NCI-H345 (cell line): ENCODE measurements around the gene KCTD2.
"Not testable (repeated sequence)": the region's sequence is repeated elsewhere in the genome, so short reads cannot be mapped to it uniquely, and the experiment has no call there.

ENCODE experiments used
- DNase-seq: peaks from one replicate; lab custom pipeline; 2025; lab: John Stamatoyannopoulos, UW

Gene KCTD2, protein sequence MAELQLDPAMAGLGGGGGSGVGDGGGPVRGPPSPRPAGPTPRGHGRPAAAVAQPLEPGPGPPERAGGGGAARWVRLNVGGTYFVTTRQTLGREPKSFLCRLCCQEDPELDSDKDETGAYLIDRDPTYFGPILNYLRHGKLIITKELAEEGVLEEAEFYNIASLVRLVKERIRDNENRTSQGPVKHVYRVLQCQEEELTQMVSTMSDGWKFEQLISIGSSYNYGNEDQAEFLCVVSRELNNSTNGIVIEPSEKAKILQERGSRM

GRCh38 chr17:75046407-75047289 is at the start of gene KCTD2, which contains the start of gene ATP5PD:
TSS of gene KCTD2 (plus strand) at chr17:75047225. CDS start at chr17:75047251, 26 bp downstream.
TSS of gene ATP5PD (minus strand) at chr17:75046969. CDS start at chr17:75042650, 4,319 bp downstream.
- peak; percentile 99 for DNase-seq

- no peak for DNase-seq
Observed at GRCh38 chr17:74998783-74999182, 48.2 kb upstream of the KCTD2 start.

- no peak for DNase-seq
Observed at GRCh38 chr17:74999523-74999922, 47.5 kb upstream of the KCTD2 start.

DNA sequence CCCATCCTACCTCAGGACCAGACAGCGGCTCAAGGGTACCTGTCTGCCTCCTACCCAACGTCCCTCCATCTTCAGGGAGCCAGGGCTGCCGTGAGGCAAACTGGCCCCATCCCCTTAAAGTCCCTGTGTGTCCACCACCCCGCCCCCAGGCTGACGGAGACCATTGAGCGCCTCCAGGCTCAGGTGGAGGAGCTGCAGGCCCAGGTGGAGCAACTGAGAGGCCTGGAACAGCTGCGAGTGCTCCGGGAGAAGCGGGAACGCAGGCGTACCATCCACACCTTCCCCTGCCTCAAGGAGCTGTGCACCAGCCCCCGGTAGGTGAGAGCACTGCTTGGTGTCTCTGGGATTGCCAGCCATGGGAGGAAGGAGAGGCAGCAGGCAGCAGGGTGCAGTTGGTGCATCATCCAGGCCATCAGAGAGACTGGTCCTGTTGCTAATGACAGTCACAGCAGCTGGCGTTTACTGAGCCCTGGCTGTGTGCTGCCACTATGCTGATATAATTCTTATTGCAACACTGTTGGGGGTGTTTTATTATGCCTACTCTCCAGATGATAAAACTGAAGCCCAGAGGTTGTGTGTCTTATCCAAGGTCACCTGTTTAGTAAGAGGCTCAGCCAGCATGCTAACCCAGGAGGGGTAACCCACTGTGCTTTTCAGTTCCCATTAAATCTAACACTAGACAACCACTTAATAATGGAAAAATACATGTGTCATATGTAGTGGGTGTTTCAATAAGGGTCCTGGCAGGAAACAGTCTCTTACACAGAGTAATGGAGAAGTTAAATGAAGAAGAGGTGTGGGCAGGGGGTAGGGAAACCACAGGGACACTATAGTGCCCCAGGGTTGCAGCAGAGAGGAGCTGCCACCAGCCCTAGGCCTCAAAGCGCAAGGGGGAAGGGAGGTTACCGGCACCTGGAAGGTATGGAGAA is 44.8 kb upstream of the KCTD2 start:
- DNase-seq = no peak

GRCh38 chr17:75003070-75003956 is 43.7 kb upstream of the KCTD2 start:
- DNase-seq = no peak

- DNase-seq = no peak
Observed at GRCh38 chr17:75003957-75004355, 43.1 kb upstream of the KCTD2 start.

DNA sequence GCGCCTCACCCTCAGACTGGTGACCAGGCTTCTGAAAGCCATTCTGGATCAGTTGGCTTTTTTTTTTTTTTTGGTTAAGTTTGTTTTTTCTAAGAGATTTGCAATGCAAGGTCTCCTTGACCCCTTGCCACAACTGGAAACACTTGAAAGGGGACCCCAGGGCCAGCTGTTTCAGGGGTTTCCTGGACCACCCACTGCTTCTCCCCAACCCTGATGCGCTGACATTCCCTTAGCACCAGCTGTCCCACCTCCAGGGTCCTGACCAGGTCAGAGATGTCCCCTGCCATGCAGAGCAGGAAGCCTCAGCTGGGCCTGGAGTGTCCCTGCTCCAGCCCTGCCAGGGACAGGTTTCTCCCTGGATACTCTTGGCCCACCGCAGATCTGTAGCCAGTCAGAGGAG is 42.7 kb upstream of the KCTD2 start:
- no peak for DNase-seq

DNA sequence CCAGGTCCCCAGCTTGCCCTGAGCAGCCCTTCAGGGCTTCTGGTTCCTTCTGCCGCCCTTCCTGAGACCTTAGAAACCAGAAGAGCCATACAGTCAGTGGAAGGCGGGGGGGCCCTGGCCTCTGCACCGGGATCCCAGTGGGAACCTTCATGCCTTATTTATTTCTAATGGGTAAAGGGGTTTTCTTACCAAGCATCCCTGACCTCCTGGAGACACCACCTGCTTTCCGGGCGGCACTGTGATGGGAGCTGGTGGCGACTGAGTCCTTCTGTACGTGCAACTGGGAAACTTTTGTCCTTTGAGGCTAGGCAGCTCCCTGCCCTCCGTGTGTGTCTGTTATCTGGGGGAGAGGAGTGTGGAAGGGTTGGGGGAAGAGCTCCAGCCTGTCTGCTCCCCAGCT is 41.7 kb upstream of the KCTD2 start:
- DNase-seq = no peak

DNA sequence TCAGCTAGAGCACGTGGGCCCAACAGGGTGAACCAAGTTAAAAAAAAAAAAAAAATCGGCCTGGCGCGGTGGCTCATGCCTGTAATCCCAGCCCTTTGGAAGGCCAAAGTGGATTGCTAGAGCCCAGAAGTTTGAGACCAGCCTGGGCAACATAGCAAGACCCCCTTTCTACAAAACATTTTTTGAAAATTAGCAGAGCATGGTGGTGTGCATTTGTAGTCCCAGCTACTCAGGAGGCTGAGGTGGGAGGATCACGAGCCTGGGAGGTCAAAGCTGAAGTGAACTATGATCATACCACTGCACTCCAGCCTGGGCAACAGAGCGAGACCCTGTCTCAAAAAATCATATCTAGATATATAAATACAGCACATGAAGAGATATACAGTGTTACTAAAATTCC is 40.9 kb upstream of the KCTD2 start:
- DNase-seq = not testable (repeated sequence)

GRCh38 chr17:75006653-75007052 is 40.4 kb upstream of the KCTD2 start:
- DNase-seq = no peak

DNA sequence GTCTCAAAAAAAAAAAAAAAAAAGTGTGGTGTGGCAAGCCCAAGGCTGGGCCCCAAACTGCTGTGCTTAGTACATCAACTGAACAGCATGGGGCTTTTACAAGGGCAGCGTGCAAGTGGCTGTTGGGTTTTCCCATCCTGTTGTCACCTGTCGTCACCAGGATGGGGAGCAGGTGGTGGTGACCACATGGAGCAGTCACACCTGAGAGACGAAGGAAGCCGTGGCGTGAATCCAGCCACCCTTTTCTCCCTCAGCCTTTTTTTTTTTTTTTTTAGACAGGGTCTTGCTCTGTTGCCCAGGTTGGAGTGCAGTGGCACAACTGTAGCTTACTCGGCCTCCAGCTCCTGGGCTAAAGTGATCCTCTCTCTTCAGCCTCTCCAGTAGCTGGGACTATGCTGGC is 38.7 kb upstream of the KCTD2 start:
- peak; percentile 55 for DNase-seq

DNA sequence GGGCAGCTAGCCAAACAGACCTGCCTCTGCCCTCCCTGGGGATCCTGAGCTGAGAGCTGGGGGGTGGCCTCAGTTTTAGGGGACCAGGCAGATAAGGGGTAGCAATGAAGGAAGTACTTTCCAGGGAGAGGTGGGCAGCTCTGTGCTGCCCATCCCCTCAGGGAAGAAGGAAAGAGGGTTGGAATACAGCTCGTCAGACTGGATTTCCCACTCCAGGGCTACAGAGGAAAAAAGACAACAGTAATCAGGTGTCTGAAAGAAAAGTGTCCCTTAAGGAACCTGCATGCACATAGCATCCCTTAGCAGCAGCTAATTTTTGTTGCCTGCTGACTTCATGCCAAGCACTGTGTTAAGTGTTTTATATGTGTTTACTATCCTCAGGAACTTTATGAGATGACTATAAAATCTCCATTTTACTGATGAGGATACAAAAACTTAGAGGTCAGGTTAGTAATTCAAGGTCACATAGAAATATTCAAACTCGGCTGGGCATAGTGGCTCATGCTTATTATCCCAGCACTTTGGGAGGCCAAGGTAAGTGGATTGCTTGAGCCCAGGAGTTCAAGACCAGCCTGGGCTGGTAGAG is 37.8 kb upstream of the KCTD2 start:
- no peak for DNase-seq

DNA sequence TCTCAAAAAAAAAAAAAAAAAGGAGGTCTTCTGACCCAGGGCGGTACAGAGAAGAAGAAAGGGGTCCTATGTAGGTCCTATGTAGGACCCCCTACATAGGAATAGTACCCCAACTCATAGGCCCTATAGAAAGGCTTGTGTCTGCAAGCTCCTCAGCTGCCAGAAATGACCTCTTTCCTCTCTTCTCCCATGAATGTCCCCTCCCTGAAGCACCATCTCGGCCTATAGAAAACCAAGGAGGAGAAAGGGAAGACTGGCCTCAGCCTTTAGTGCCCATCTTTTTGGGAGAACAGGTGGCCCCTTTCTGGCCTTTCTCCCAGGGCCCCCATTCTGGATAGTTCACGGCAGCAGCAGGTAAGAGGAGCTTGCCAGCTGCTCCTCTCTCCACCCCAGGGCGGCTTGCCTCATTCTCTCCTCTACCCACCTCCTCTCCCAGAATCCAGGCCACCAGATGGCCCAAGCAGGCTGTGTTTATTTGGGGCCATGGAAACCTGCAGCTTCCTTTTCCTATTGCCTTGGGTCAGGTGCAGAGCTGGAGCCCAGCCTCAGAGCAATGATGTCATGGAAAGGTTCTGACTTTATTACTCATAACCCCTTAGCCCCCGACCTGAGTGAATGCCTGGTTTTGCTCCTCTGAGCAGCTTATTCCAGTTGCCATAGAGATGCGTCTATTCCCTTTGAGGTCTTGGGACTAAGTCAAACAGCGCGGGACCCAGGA is 36.2 kb upstream of the KCTD2 start:
- peak; percentile 45 for DNase-seq

DNA sequence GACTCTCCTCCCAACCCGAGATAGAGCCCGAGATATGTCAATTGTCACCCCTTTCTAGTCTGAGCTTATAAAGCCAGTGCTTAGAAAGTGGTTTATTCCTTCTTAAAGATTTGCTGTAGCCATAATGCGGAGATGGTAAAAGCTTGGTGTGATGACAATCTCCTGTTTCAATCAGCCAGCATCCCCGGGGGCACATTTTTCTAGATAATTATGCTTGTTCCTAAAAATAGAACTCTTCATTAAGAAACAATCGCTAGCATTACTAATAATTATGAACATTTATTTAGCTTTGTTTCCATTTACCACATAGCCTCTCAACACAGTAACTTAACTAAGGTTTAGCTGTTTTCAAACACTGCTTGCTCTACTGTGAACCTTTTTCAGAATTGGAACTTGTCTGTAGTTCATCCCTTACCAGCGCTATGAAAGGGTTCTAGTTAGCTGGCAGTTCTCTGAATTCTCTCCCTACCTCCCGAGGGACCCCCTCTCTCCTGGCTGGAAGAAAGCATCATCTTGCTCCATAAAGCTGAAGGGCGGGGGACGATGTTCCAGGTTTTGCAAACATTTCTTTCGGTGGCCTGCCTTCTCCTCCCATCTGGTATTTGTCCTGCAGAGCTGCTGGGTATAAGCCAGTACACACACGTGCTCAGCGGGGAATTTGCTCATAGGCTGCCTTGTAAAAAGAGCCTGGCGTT is 35.5 kb upstream of the KCTD2 start:
- no peak for DNase-seq

- DNase-seq = no peak
Observed at GRCh38 chr17:75012096-75012345, 35.0 kb upstream of the KCTD2 start.

- peak; percentile 92 for DNase-seq
Observed at GRCh38 chr17:75012346-75013091, 34.5 kb upstream of the KCTD2 start, which contains the start of gene MRPL58. TSS of gene MRPL58 (plus strand) at chr17:75012670. CDS start at chr17:75012687, 17 bp downstream.

DNA sequence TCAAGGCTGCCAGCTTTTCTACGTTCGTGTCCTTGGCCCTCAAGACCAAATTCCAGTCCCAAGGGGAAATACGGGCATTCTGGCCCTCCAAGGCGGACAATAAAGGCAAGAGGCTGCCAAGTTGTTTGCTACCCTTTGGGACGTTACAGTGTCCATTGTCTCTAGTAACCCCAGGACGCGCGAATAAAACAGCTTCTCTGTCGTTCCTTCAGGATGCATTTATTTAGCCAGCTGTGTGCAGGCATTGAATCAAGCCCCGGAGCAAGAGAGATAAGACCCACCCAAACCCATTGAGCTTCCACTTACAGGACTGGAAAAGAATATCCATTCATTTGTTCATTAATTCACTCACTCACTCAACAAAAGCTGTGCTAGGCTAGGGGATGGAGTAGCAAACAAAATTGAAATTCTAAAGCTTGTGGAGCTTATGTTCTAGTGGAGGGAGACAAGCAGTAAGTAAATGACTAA is 33.9 kb upstream of the KCTD2 start:
- no peak for DNase-seq

- no peak for DNase-seq
Observed at GRCh38 chr17:75019146-75019545, 27.9 kb upstream of the KCTD2 start.

DNA sequence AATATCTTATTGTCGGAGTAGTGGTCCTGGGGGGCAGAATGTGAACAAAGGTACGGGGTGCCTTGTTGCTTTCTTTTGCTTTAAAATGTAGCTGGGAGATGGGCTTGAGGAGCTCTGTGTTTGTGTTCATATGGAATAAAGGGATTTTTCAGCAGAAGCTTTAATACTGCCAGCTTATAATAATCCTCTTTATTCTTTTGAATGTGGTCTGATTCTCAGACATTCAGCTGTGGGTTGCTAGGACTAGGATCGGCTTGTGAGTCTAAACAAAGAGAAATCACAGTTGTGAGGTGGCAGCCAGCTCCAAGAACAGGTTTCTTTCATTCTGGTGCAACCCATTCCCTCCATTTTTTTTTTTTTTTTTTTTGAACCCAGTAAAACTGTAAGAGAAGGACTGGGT is 27.3 kb upstream of the KCTD2 start:
- DNase-seq = no peak
